Parathyroid adenoma (tissue), 2 donors: Measurements from ENCODE around the gene CCDC50.

ENCODE experiments used
- H2AFZ ChIP-seq: fragments of 300-600 bp; sonication (generic); one replicate; pipeline ENCODE4 v1.7.0; 2017; ENCODE audit warnings: antibody characterized with exemption, mild to moderate bottlenecking
- H3K27ac ChIP-seq: fragments of 300-600 bp; sonication (generic); one replicate; pipeline ENCODE4 v1.7.0; 2017
- H3K27me3 ChIP-seq: fragments of 300-600 bp; sonication (generic); one replicate; pipeline ENCODE4 v1.7.0; 2017; ENCODE audit warnings: low read length; ENCODE audit not compliant: control insufficient read depth, insufficient read depth
- H3K36me3 ChIP-seq: fragments of 300-600 bp; sonication (generic); one replicate; pipeline ENCODE4 v1.7.0; 2017; ENCODE audit warnings: low read length; ENCODE audit not compliant: control insufficient read depth, insufficient read depth
- H3K4me1 ChIP-seq: fragments of 300-600 bp; sonication (generic); one replicate; pipeline ENCODE4 v1.7.0; 2017; ENCODE audit warnings: control low read depth
- H3K4me2 ChIP-seq: fragments of 300-600 bp; sonication (generic); one replicate; pipeline ENCODE4 v1.7.0; 2017; ENCODE audit warnings: low read length
- H3K4me3 ChIP-seq: fragments of 300-600 bp; sonication (generic); one replicate; pipeline ENCODE4 v1.7.0; 2017; ENCODE audit warnings: low read depth, low read length
- H3K79me2 ChIP-seq: fragments of 300-600 bp; sonication (generic); one replicate; pipeline ENCODE4 v1.7.0; 2017; ENCODE audit warnings: control low read depth
- H3K9ac ChIP-seq: fragments of 300-600 bp; sonication (generic); one replicate; pipeline ENCODE4 v1.7.0; 2017; ENCODE audit warnings: mild to moderate bottlenecking
- H3K9me3 ChIP-seq: fragments of 300-600 bp; sonication (generic); one replicate; pipeline ENCODE4 v1.7.0; 2017; ENCODE audit warnings: low read length; ENCODE audit not compliant: control insufficient read depth
- TF ChIP-seq, protein P1 (sequence below): fragments of 300-600 bp; sonication (generic); IDR thresholded peaks from one replicate; pipeline ENCODE4 v1.7.0; 2017; ENCODE audit warnings: antibody characterized with exemption, mild to moderate bottlenecking
- donor health status: primary hyperparathyroidism.

The CCDC50 gene

DNA sequence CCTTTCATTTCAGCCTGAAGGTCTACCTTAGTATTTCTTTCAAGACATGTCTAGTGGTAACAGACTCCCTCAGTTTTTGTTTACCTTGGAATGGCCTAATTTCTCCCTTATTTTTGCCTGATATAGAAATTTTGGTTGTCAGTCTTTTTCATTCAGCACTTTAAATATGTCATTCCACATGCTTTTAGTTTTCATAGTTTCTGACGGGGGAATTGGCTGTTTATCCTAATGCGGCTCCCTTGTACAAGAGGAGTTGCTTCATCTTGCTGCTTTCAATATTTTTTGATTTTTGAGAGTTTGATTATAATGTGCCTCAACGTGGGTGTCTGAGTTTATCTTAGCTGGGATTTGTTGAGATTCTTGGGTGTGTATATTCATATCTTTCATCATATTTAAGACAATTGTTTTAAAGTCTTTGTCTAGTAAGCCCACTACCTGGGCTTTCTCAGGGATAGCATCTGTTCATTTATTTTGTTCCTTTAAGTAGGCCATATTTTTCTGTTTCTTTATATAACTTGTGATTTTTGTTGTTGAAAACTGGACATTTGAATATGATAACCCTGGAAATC lies 80.7 kb downstream of the CCDC50 start:
- no peak overlapping the region for H3K4me2 ChIP-seq
- no peaks in the 10 kb centered on the region for H3K36me3 ChIP-seq
- TF ChIP-seq, protein P1, sequence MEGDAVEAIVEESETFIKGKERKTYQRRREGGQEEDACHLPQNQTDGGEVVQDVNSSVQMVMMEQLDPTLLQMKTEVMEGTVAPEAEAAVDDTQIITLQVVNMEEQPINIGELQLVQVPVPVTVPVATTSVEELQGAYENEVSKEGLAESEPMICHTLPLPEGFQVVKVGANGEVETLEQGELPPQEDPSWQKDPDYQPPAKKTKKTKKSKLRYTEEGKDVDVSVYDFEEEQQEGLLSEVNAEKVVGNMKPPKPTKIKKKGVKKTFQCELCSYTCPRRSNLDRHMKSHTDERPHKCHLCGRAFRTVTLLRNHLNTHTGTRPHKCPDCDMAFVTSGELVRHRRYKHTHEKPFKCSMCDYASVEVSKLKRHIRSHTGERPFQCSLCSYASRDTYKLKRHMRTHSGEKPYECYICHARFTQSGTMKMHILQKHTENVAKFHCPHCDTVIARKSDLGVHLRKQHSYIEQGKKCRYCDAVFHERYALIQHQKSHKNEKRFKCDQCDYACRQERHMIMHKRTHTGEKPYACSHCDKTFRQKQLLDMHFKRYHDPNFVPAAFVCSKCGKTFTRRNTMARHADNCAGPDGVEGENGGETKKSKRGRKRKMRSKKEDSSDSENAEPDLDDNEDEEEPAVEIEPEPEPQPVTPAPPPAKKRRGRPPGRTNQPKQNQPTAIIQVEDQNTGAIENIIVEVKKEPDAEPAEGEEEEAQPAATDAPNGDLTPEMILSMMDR, result no peak
- H3K4me1 ChIP-seq, result no peaks in the 10 kb centered on the region
- H3K4me3 ChIP-seq, result no peak overlapping the region
- H3K27ac ChIP-seq, result no peak overlapping the region
- H3K79me2 ChIP-seq, result no peaks in the 10 kb centered on the region
- H3K9me3 ChIP-seq, result no peaks in the 10 kb centered on the region
- no peak overlapping the region for H3K9ac ChIP-seq
- no peaks in the 10 kb centered on the region for H3K27me3 ChIP-seq
- H2AFZ ChIP-seq, result no peak overlapping the region

DNA sequence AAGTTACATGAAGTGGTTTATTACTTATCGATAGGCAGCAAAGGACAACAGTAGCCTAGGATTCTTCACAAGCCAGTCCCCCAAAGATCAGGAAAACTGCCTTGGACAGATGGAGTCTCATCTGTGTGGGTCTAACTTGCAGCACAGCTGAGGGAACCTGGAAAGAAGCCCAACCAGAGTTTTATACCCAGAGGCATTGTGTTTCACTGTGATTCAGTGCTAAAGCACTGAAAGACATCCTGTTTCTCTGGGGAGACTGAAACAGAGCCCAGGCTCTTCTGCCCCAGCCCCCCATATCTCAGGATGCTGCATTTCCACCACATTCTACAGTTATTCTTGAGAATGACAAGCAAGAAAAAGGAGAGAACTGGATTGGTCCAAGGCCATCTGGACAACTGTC lies 83.6 kb downstream of the CCDC50 start:
- H3K27me3 ChIP-seq, result no peaks in the 10 kb centered on the region
- TF ChIP-seq, protein P1, result no peak
- no peak overlapping the region for H3K4me3 ChIP-seq
- H2AFZ ChIP-seq, result no peak overlapping the region
- H3K4me1 ChIP-seq, result no peaks in the 10 kb centered on the region
- no peaks in the 10 kb centered on the region for H3K36me3 ChIP-seq
- no peak overlapping the region for H3K9ac ChIP-seq
- H3K4me2 ChIP-seq, result no peak overlapping the region
- no peaks in the 10 kb centered on the region for H3K79me2 ChIP-seq
- no peak overlapping the region for H3K27ac ChIP-seq
- H3K9me3 ChIP-seq, result no peaks in the 10 kb centered on the region

DNA sequence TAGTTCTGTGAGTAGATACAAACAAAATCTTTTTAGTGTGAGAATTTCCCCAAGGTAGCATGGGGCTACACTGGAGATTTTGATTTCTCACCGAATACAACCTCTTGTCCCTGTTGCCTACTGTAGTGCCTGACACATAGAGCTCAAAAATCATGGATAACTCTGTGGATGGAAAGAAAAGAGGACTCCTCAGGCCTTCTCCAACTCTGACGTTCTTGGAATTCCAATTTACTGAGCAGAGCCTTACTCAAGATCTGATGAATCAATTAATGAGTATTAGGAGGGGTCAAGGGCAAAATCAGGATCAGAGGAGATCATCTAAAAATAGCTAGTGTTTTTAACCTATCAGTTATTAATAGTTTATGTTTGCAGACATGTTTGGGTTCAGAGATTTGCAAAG lies 85.1 kb downstream of the CCDC50 start:
- H3K9me3 ChIP-seq, result no peaks in the 10 kb centered on the region

DNA sequence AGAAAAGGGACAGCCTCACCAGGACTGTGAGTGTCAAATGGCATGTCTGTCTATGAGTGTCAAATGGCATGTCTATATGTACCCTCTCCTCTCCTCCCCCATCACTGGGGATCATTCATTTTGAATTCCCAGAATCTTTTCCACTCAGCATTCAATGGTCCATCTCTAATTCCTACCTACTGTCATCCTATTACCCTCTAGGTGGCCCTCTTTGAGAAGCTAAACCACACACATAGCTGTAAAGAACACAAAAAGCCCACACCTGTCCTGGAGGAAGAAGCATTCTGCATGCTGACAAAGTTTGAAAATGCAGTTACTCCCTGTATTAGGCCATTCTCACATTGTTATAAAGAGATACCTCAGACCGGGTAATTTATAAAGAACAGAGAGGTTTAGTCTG lies 85.5 kb downstream of the CCDC50 start:
- no peaks in the 10 kb centered on the region for H3K36me3 ChIP-seq
- H3K4me1 ChIP-seq, result no peaks in the 10 kb centered on the region
- no peaks in the 10 kb centered on the region for H3K27me3 ChIP-seq
- H3K4me2 ChIP-seq, result no peak overlapping the region
- H3K4me3 ChIP-seq, result no peak overlapping the region
- no peaks in the 10 kb centered on the region for H3K9me3 ChIP-seq
- H3K27ac ChIP-seq, result no peak overlapping the region
- TF ChIP-seq, protein P1, result no peak
- no peak overlapping the region for H3K9ac ChIP-seq
- H2AFZ ChIP-seq, result no peak overlapping the region
- H3K79me2 ChIP-seq, result no peaks in the 10 kb centered on the region

More for the DNA sequence above, 85.1 kb downstream of the CCDC50 start:
- no peaks in the 10 kb centered on the region for H3K79me2 ChIP-seq
- no peaks in the 10 kb centered on the region for H3K4me1 ChIP-seq
- H3K27ac ChIP-seq, result no peak overlapping the region
- no peak overlapping the region for H3K9ac ChIP-seq
- no peak overlapping the region for H3K4me2 ChIP-seq
- H2AFZ ChIP-seq, result no peak overlapping the region
- H3K27me3 ChIP-seq, result no peaks in the 10 kb centered on the region
- H3K4me3 ChIP-seq, result no peak overlapping the region
- TF ChIP-seq, protein P1, result no peak
- H3K36me3 ChIP-seq, result no peaks in the 10 kb centered on the region

DNA sequence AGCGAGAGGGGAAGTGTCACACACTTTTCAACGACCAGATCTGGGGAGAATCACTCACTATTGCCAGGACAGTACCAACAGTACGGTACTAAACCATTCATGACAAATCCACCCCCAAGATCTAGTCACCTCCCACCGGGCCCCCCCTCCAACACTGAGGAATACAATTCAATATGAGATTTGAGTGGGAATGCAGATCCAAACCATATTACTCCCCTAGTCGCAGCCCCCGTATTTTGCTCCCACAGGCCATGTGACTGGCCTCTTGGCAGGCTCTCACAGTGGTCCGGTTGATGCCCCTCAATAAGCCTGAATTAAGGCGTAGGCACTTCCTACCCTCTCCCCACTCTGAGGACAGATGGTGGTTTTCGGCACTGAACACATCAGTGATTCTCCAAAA lies 86.4 kb downstream of the CCDC50 start:
- no peaks in the 10 kb centered on the region for H3K9me3 ChIP-seq
- no peak overlapping the region for H2AFZ ChIP-seq
- TF ChIP-seq, protein P1, result no peak
- H3K36me3 ChIP-seq, result no peaks in the 10 kb centered on the region
- H3K27me3 ChIP-seq, result no peaks in the 10 kb centered on the region
- no peaks in the 10 kb centered on the region for H3K79me2 ChIP-seq
- no peak overlapping the region for H3K27ac ChIP-seq
- no peak overlapping the region for H3K9ac ChIP-seq
- H3K4me1 ChIP-seq, result no peaks in the 10 kb centered on the region
- no peak overlapping the region for H3K4me2 ChIP-seq
- H3K4me3 ChIP-seq, result no peak overlapping the region
